Measurements from ENCODE around the gene VWA7. TPM values are rescaled to one million over a fixed set of nuclear protein-coding genes. Genes with fewer than 3 reads are reported as not detected.

VWA7 gene
- polyA plus RNA-seq, 2 of the 4 experiments (the other 2 are of a cell fraction), result 1.1 TPM

GRCh38 chr6:31736021-31736767 is 40.9 kb downstream of the VWA7 start, which contains the start of gene CLIC1:
CLIC1 (minus strand) TSS chr6:31736530; CDS start chr6:31736300, 230 bp downstream.
- WGBS (ENCODE audit: missing lambda C conversion rate), result 1% methylated on average over 18 of the region's 24 CpGs
- peak within 1 kb of the TSS; percentile 70 for H3K4me3 ChIP-seq
- no peaks in the 10 kb centered on the region for H3K9me3 ChIP-seq
- POLR2A ChIA-PET, result interaction anchor here (0.9 to 1.3 kb wide), 3 partner anchors 17 to 79 kb away, joined by 3 to 5 read pairs (median 3); partner anchors contain the start of genes HSPA1A, HSPA1L and VWA7
- peak within 1 kb of the TSS; percentile 99 for H3K4me2 ChIP-seq
- FAIRE-seq (no peak), DNase-seq (ENCODE audit: low read depth in 1 of 2, low spot score in 1 of 2) (peak; percentile 78 to 84), ATAC-seq (peak; percentile 49 to 68; a peak in 5 of 6 replicates)
- CTCF ChIA-PET, result interaction anchor here (0.7 to 3.2 kb wide), 5 partner anchors 11 to 94 kb away, joined by 3 to 10 read pairs (median 6); partner anchors contain the start of gene VARS1
- H3K4me1 ChIP-seq, result peaks cover 44% of the 10 kb centered on the region
- TF ChIP-seq POLR2A (IDR thresholded peaks at IDR 0.05; ENCODE audit: low read length) (peak; percentile 75), BCL3 (IDR thresholded peaks at IDR 0.05) (peak; percentile 18; the same call in 1 of the 3 replicates), TFCP2L1 (CRISPR knock-in tag; IDR thresholded peaks at IDR 0.05) (no peak), TP53 (CRISPR knock-in tag; IDR thresholded peaks at IDR 0.05) (no peak), ZFP36 (IDR thresholded peaks at IDR 0.05; ENCODE audit: borderline replicate concordance, partially characterized antibody) (no peak), PHF8 (IDR thresholded peaks at IDR 0.05; ENCODE audit: borderline replicate concordance, low read depth) (peak; percentile 56; the same call in 1 of the 2 replicates), HDAC2 (IDR thresholded peaks at IDR 0.05) (no peak), FOSL2 (IDR thresholded peaks at IDR 0.05) (no peak), FOSL2 (CRISPR knock-in tag; IDR thresholded peaks at IDR 0.05) (peak; percentile 80), MYC (IDR thresholded peaks at IDR 0.05; ENCODE audit: borderline replicate concordance, low read length) (no peak), RNF2 (IDR thresholded peaks at IDR 0.05; ENCODE audit: borderline replicate concordance, low read depth) (no peak), REST (IDR thresholded peaks at IDR 0.05) (no peak), HOXB13 (CRISPR knock-in tag; IDR thresholded peaks at IDR 0.05; ENCODE audit: low read depth) (no peak), MAX (IDR thresholded peaks at IDR 0.05) (peak; percentile 45), EP300 (IDR thresholded peaks at IDR 0.05) (no peak), CTCF (IDR thresholded peaks at IDR 0.05) (no peak), USF2 (IDR thresholded peaks at IDR 0.05) (no peak), RAD21 (conservative IDR thresholded peaks at IDR 0.05 in 1 of 2, IDR thresholded peaks at IDR 0.05 in 1 of 2) (no peak), KDM5A (IDR thresholded peaks at IDR 0.05) (no peak), EHMT2 (IDR thresholded peaks at IDR 0.05; ENCODE audit: low read depth) (no peak), ZNF302 (CRISPR knock-in tag; IDR thresholded peaks at IDR 0.05) (no peak), JUN (IDR thresholded peaks at IDR 0.05) (peak in 1 of 2 experiments; percentile 61; a peak in 1 of 5 replicates), ESRRA (IDR thresholded peaks at IDR 0.05; ENCODE audit: borderline replicate concordance, low read length) (no peak)
- peak within 1 kb of the TSS; percentile 94 to 99 for H3K27ac ChIP-seq
